ENCODE measurements around the gene TBX19. TPM values are rescaled to one million over a fixed set of nuclear protein-coding genes. Genes with fewer than 3 reads are reported as not detected.

TBX19 gene
- total RNA-seq, 4 donors from 2014 or later: 1.7 to 4.2 (median 2.5) TPM

GRCh38 chr1:168279253-168279652 is 1.4 kb upstream of the TBX19 start:
- TF ChIP-seq CTCF (IDR thresholded peaks at IDR 0.05; ENCODE audit: low read depth): no peak

- no peak for TF ChIP-seq CTCF (IDR thresholded peaks at IDR 0.05; ENCODE audit: low read depth)
Measured at GRCh38 chr1:168281603-168282325, 1.1 kb downstream of the TBX19 start.

GRCh38 chr1:168285521-168285790 is 4.8 kb downstream of the TBX19 start:
- no peak for TF ChIP-seq CTCF (IDR thresholded peaks at IDR 0.05; ENCODE audit: low read depth)

GRCh38 chr1:168285971-168286927 is 5.6 kb downstream of the TBX19 start:
- TF ChIP-seq CTCF (IDR thresholded peaks at IDR 0.05; ENCODE audit: low read depth): no peak

- TF ChIP-seq CTCF (IDR thresholded peaks at IDR 0.05; ENCODE audit: low read depth): no peak
Measured at GRCh38 chr1:168287237-168287664, 6.6 kb downstream of the TBX19 start.

GRCh38 chr1:168288311-168289052 is 7.8 kb downstream of the TBX19 start:
- no peak for TF ChIP-seq CTCF (IDR thresholded peaks at IDR 0.05; ENCODE audit: low read depth)

All from subcutaneous adipose tissue (tissue), 4 donors.